ENCODE data around the gene ANKRD22. TPM values are rescaled to one million over a fixed set of nuclear protein-coding genes. Genes with fewer than 3 reads are reported as not detected.

The ANKRD22 gene
- total and polyA plus RNA-seq, 2 of the 8 experiments (the other 6 are each of a cell fraction or from before 2014, with no cell fraction given) = 0.68 TPM; not detected in 1

DNA sequence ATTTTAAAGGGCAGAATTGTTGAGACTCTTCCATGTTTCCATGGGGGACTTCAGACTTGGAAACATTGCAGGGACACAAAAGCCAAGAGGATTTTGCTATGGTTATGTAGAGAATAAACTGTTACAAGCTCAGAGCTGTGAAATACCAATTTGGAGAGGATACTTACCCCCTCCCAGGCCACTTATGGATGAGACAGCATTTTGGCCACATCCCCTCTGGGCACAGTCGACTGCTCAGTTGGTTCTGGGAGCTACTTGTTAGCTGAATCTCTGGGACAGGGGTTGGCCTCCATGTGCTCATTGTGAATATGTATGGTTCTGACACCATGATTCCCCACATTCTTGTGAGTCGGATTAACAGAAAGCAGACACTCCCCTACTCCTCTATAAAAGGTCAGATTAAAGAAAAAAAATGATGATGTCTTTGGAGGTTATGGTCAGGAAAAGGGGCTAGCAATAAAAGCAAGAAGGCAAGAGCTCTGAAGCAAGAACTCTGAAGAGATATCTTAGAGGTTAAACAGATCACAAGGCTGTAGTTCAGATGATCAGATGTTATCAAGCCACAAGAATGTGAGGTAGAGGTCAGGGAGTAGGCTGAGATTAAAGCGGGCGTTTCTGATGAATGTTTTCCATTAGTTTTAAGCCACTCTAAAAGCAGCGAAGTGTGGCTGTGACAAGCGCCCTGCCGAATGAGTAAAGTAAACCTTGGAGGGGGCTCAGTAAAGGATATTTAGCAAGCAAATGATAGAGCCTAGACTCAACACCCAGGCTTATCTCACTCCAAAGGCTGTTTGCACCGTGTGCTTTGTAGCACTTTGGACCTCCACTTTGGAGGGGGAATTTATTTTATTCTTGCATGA, 45.6 kb upstream of the ANKRD22 start (continued):
- TF ChIP-seq, protein P1, sequence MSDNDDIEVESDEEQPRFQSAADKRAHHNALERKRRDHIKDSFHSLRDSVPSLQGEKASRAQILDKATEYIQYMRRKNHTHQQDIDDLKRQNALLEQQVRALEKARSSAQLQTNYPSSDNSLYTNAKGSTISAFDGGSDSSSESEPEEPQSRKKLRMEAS (IDR thresholded peaks at IDR 0.05) = no peak
- no peak for TF ChIP-seq HDAC2 (IDR thresholded peaks at IDR 0.05; ENCODE audit: borderline replicate concordance in 1 of 2, low read depth in 2 of 2, low read length in 2 of 2)
- TF ChIP-seq KDM4A (IDR thresholded peaks at IDR 0.05; ENCODE audit: low read depth, low read length, severe bottlenecking) = no peak
- TF ChIP-seq SIX5 (IDR thresholded peaks at IDR 0.05; ENCODE audit: low read depth, low read length) = no peak
- no peak for TF ChIP-seq KDM5A (IDR thresholded peaks at IDR 0.05; ENCODE audit: low read length)
- TF ChIP-seq CBX8 (IDR thresholded peaks at IDR 0.05; ENCODE audit: borderline replicate concordance, low read depth, low read length) = no peak
